NCI-H187 treated with DMSO at 0.1 percent for 48 hours (cell line): ENCODE results near the gene MYO18A.
A peak's percentile ranks its signal among the peaks of the same experiment; 100 is the strongest.

ENCODE experiments used
- DNase-seq: peaks from one replicate; lab custom pipeline; 2025; lab: John Stamatoyannopoulos, UW

Gene MYO18A

GRCh38 chr17:29048440-29049368 is 131.5 kb downstream of the MYO18A start:
- DNase-seq: peak; percentile 4

- DNase-seq: no peak
These were observed 133.7 kb downstream of the MYO18A start for GRCh38 chr17:29046473-29046839.

DNA sequence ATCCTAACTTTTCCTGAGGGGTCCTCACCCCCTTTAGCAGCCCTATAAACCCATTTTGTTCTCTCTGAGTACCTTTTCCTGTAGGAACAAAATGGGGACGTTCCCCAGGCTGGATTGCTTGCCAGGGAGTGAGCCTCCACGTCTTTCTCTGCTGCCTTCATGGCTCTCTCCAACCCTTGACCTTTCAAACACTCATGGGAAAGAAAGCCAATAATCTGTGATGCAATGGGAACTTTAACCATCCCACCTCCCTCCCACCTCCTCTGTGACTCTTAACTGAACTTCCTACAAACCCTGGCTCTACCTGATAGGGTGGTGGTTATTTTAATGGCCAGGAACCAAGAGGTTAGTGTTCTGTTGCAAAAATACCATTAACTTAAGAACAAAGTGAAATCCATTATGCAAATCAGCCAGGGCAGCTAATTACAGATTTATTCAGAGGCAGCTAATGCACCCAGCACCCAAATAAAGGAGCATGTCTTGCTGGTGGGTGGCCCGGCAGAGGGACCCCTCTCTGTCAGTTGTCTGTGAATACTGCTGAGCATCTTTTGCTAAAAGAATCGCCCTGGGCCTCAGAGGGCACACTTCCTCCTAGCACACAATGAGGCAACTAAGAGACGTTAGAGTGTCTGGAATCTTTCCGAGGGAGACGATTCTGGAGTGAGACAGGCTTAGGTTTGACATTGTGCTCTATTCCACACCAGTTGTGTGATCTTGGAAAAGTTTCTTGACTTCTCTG is 134.3 kb downstream of the MYO18A start:
- no peak for DNase-seq

DNA sequence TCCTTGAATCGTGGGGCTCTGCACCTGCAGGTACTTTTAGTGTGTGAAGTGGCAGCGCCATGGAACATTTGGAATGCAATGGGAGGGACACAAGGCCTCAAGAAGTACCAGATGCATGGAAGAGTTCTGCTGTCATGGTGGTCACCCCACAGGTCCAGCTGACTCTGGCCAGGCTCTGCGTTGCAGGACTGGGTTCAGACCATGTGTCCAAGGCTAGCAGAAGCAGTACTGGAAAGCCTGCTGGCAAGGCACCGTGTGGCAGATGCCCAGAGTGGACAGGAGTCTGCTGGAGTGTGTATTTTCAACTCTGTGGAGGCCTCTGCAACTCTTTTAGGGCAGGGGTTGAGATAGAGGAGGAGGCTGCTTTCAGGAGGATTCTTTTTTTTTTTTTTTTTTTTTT is 135.2 kb downstream of the MYO18A start:
- DNase-seq: no peak

GRCh38 chr17:29043539-29044145 is 136.6 kb downstream of the MYO18A start:
- no peak for DNase-seq

GRCh38 chr17:29042679-29043538 is 137.3 kb downstream of the MYO18A start, which contains the start of gene PIPOX:
TSS of gene PIPOX (plus strand) at chr17:29043141. CDS start at chr17:29043226, 85 bp downstream.
- DNase-seq: peak; percentile 61

GRCh38 chr17:29042026-29042678 is 138.0 kb downstream of the MYO18A start:
- no peak for DNase-seq

- no peak for DNase-seq
These were observed 138.6 kb downstream of the MYO18A start for GRCh38 chr17:29041571-29041970.

DNA sequence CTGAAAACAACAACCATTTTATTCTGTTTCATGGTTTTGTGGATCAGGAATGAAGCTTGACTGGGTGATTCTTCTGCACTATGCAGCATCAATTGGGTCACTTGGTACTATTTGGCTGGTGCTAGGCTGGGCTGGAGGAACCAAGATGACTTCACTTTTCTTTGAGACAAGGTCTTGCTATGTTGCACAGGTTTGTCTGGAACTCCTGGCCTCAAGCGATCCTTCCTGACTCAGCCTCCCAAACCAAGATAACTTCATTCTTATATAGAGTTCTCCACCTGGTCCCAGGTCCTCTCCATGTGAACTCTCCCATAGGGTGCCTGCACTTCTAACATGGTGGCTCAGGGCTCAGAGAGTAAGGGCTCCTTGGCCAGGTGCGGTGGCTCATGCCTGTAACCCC is 139.1 kb downstream of the MYO18A start:
- DNase-seq: no peak

GRCh38 chr17:29039764-29040598 is 140.2 kb downstream of the MYO18A start:
- DNase-seq: no peak

DNA sequence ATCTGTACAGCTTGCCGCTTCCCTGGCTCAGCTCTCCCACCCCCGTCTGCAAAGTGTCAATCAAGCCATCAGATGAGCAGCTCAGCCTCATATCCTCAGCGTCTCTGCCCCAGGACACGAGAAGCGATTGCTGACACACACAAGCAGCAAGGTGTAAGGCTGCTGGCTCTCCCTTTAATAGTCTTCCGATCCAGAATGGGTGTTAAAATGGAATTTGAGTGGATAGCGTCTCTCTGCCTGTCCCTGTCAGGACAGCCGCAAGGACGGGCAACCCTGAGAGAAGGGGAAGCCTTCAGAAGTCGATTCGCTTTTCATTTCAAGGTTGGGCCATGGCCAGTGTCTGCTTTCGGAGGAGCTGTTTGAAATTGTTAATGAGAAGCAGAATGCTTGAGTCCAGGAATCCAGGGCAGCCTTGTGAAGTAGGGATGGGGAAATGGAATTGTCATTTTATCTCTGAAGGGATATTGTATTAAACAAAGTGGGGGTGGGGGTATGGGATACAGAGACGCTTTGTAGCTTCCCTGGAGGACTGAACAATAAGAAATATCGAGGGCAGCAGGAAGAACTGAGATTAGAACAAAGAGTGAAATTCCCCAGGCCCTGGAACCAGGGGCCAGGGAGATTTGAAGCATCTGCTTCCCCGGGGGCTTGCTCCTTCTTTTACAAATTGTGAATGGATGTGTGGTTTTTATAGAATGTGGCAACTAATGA is 142.0 kb downstream of the MYO18A start:
- DNase-seq: no peak

DNA sequence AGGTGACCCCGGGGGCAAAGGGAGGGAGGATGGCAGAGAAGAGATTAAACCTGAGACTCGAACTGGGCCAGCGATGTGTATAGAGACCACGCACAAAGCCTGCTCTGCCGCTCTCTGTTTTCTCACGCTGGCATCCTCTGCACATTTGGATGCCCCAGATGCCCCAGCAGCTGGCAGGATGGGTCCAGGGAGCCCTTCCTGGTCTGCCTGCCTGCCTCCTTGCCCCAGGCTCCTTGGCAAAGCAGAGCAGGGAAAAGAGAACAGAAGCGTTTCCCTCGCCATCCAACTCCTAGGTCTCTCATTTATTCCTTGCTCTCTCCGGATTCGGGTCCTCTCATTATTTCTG is 142.5 kb downstream of the MYO18A start:
- DNase-seq: no peak

DNA sequence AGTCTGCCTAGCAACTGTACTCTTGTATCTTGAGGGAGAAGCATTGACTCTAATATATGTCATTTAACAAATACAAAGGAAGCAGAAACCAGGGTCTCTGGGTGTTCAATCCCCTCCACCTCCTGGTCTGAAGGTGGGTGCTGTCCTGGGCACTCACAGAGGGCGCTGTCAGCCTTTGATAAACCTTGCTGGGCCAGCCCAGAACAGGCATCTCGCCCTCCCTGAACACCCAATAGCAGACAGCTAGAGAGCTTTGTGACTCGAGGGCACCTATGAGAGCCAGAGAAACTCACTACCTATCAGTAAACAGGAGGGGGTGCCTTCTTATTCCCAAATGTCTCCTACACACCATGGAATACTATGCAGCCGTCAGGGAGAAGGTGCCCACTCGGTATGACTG is 143.6 kb downstream of the MYO18A start:
- no peak for DNase-seq

DNA sequence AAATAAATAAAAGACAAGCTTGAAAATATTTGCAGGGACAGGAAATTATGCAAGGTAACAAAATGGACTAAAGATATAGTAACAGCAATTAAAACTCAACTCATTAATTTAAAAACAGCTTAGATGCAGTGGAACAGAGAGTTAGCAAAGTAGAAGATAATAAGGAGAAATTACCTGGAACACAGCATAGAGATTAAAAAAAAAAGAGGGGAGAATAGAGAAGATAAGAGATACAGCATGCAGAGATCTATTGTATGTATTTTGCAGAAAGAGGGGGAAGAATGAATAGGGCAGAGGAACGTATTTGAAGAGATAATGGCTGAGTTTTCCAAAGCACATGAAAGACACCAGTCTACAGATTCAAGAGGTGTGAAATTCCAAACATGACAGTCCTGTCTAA is 145.7 kb downstream of the MYO18A start:
- DNase-seq: no peak

- DNase-seq: no peak
These were observed 147.4 kb downstream of the MYO18A start for GRCh38 chr17:29032857-29033197.

DNA sequence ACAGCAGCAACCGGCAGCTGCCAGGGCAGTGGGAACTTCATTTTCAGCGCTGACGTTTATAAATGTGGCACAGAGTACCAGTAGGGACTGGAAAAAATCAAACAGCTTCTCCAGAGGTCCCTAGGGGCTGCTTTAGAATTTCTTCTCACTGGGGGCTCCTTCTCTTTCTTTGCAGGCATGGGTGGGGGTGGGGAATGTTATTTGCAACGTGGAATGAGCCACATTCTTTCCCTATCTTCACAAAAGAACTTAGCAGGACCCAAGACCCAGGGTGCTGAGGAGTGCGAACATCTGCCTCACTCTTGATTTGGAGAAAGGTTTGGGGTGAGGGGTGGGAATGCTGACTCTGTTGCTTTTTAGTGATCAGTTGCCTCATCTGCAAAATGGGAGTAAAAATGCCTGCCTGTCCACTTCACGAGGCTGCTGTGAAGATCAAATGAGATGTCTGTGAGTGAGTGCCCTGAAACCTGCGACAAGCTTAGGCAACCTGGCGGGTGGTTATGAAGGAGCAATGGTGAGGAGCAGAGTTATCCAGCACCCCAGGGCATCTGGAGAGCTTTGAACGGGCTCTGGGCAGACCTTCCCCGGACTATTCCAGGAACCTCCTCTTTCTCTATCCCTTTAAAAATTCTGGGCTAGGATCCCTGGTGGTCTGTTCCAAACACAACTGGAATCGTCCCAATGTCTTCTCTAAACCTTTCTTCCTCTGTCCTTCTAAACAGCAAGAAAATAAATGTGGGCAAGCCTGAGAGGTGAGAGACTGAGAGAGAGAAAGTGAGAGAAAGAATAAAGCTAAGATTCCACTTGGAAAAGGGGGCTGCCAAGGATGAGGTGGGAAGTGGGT is 148.0 kb downstream of the MYO18A start:
- DNase-seq: no peak

DNA sequence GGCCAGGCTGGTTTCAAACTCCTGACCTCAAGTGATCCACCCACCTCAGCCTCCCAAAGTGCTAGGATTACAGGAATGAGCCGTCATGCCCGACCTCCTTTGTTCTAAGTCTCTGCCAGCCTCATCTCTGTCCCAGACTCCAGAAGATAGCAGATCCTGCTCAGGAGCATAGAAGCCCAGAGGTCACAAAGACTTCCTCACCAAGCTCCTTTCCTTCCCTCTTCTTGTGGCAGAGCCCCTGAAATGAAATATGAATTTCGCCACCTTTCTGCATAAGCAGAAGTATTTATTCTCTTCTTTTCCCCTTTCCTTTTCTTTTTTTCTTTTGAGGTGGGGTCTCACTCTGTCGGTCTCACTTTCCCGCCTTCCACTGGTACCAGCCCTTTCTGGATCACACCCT is 148.7 kb downstream of the MYO18A start:
- DNase-seq: no peak

GRCh38 chr17:29024316-29024952 is 155.8 kb downstream of the MYO18A start:
- DNase-seq: no peak
